PC-9 (cell line): ENCODE data around the gene RCOR1.

ENCODE experiments used
- EZH2 ChIP-seq: fragments of 200-600 bp; sonication (generic); IDR thresholded peaks from 2 replicates; pipeline ENCODE4 v1.8.0; 2017; ENCODE audit warnings: antibody characterized with exemption, low read depth
- TF ChIP-seq, protein P1 (sequence below): fragments of 200-600 bp; sonication (generic); conservative IDR thresholded peaks from 2 replicates; pipeline ENCODE4 v1.6.1; 2017; ENCODE audit warnings: mixed run types, antibody characterized with exemption, mild to moderate bottlenecking, moderate library complexity

DNA sequence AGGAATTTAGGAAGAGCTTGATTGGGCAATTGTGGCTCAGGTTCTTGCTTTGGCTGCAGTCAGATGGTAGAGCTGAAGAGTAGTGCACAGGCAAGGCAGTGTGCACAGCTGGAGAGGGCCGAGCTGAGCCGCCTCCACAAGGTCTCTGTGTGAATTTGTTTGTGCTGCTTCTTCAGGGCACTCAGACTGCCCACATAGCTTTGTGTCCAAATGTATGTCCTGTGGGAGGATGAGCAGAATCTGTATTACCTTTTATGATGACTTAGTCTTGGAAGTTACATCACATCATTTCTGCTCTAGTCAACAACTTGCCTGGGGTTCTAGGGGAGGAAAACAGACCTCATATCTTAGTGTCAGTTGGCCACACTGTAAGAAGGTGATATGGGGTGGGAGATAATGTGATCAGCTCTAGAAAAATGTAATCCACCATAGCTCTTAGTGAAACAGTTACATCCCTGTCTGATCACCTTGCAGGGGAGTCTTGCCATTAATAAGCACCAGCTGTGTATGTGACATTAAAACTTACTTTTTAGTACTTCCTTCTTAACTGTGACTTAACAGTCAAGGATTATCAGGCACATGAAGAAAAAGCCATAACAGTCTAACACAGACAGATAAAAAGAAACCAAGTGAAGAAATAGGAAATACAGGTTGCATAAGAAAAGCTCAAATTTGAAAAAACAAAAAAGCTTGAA is 53.4 kb downstream of the RCOR1 start:
- TF ChIP-seq, protein P1, sequence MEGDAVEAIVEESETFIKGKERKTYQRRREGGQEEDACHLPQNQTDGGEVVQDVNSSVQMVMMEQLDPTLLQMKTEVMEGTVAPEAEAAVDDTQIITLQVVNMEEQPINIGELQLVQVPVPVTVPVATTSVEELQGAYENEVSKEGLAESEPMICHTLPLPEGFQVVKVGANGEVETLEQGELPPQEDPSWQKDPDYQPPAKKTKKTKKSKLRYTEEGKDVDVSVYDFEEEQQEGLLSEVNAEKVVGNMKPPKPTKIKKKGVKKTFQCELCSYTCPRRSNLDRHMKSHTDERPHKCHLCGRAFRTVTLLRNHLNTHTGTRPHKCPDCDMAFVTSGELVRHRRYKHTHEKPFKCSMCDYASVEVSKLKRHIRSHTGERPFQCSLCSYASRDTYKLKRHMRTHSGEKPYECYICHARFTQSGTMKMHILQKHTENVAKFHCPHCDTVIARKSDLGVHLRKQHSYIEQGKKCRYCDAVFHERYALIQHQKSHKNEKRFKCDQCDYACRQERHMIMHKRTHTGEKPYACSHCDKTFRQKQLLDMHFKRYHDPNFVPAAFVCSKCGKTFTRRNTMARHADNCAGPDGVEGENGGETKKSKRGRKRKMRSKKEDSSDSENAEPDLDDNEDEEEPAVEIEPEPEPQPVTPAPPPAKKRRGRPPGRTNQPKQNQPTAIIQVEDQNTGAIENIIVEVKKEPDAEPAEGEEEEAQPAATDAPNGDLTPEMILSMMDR, result no peak
- no peak for TF ChIP-seq EZH2
